Large intestine (tissue), 3 donors: ENCODE results near the gene GPC5. TPM values are rescaled to one million over a fixed set of nuclear protein-coding genes. Genes with fewer than 3 reads are reported as not detected.
A peak's percentile ranks its signal among the peaks of the same experiment; 100 is the strongest.

Experiments used
- DNase-seq, 2 donors: peaks; one replicate each; pipeline versions ENCODE4 v3.0.0 to v3.0.0-alpha.2; 2013
- H3K27ac ChIP-seq: one replicate; pipeline ENCODE4 v1.5.1; 2013; ENCODE audit warnings: low read length
- H3K27me3 ChIP-seq: 2 replicates; pipeline ENCODE4 v1.6.1; 2013; ENCODE audit warnings: low read length; ENCODE audit not compliant: control insufficient read depth, insufficient read depth
- H3K36me3 ChIP-seq: 2 replicates; pipeline ENCODE4 v1.6.1; 2013; ENCODE audit warnings: low read length; ENCODE audit not compliant: control insufficient read depth, insufficient read depth
- H3K4me1 ChIP-seq: one replicate; pipeline ENCODE4 v1.6.1; 2013; ENCODE audit warnings: low read length; ENCODE audit not compliant: control insufficient read depth, insufficient read depth
- H3K4me3 ChIP-seq: one replicate; pipeline ENCODE4 v1.5.1; 2013; ENCODE audit warnings: low read length
- H3K9me3 ChIP-seq: one replicate; pipeline ENCODE4 v1.6.1; 2013; ENCODE audit warnings: mild to moderate bottlenecking, low read depth, low read length, moderate library complexity; ENCODE audit not compliant: control insufficient read depth
- WGBS: methylation state at CpG from one replicate; pipeline ENCODE4 v1.1.5; 2013; ENCODE audit warnings: low lambda C conversion rate; ENCODE audit not compliant: insufficient coverage; 5-methylcytosine and 5-hydroxymethylcytosine counted together
- polyA plus RNA-seq: library from polyadenylated mRNA; unstranded; fragments of 120-200 nt; gene quantifications from one replicate; pipeline ENCODE4 v1.2.1, GENCODE V29; 2013

GPC5 gene
- polyA plus RNA-seq, 1 donor: 0.42 TPM

- no peaks in the 10 kb centered on the region for H3K4me1 ChIP-seq
- H3K9me3 ChIP-seq: no peaks in the 10 kb centered on the region
- H3K27ac ChIP-seq: no peak overlapping the region
- no peaks in the 10 kb centered on the region for H3K27me3 ChIP-seq
- WGBS: 100% methylated on average over 2 of the region's 3 CpGs
- no peak overlapping the region for H3K4me3 ChIP-seq
- no peak for DNase-seq
- no peaks in the 10 kb centered on the region for H3K36me3 ChIP-seq
These were observed 1014.1 kb downstream of the GPC5 start for GRCh38 chr13:92412481-92412880.

GRCh38 chr13:92412996-92413395, 1014.6 kb downstream of the GPC5 start:
- H3K9me3 ChIP-seq: no peaks in the 10 kb centered on the region
- WGBS: no CpG with 5 or more reads among the region's 1 CpG
- no peaks in the 10 kb centered on the region for H3K4me1 ChIP-seq
- H3K27me3 ChIP-seq: no peaks in the 10 kb centered on the region
- H3K4me3 ChIP-seq: no peak overlapping the region
- no peak for DNase-seq
- H3K27ac ChIP-seq: no peak overlapping the region
- H3K36me3 ChIP-seq: no peaks in the 10 kb centered on the region

GRCh38 chr13:92413452-92413851, 1015.0 kb downstream of the GPC5 start:
- Histone ChIP-seq H3K4me3 (no peak overlapping the region), H3K9me3 (no peaks in the 10 kb centered on the region), H3K27me3 (no peaks in the 10 kb centered on the region), H3K36me3 (no peaks in the 10 kb centered on the region), H3K4me1 (no peaks in the 10 kb centered on the region), H3K27ac (no peak overlapping the region)
- 42% methylated on average over 2 of the region's 3 CpGs for WGBS
- no peak for DNase-seq

GRCh38 chr13:92414851-92415250, 1016.4 kb downstream of the GPC5 start:
- WGBS: 100% methylated on average over 3 of the region's 4 CpGs
- H3K27ac ChIP-seq: no peak overlapping the region
- H3K4me3 ChIP-seq: no peak overlapping the region
- no peak for DNase-seq
- no peaks in the 10 kb centered on the region for H3K27me3 ChIP-seq
- no peaks in the 10 kb centered on the region for H3K9me3 ChIP-seq
- H3K4me1 ChIP-seq: peaks cover 6% of the 10 kb centered on the region
- no peaks in the 10 kb centered on the region for H3K36me3 ChIP-seq

GRCh38 chr13:92415781-92416180, 1017.4 kb downstream of the GPC5 start:
- Histone ChIP-seq H3K27ac (no peak overlapping the region), H3K9me3 (no peaks in the 10 kb centered on the region), H3K27me3 (no peaks in the 10 kb centered on the region)

GRCh38 chr13:92418818-92419412, 1020.5 kb downstream of the GPC5 start:
- peaks cover 6% of the 10 kb centered on the region for H3K4me1 ChIP-seq
- H3K9me3 ChIP-seq: no peaks in the 10 kb centered on the region
- no peak overlapping the region for H3K27ac ChIP-seq
- H3K27me3 ChIP-seq: no peaks in the 10 kb centered on the region
- no peaks in the 10 kb centered on the region for H3K36me3 ChIP-seq
- H3K4me3 ChIP-seq: no peak overlapping the region
- peak in 1 of 2 donors; percentile 23 for DNase-seq
- WGBS: 48% methylated on average over 2 of the region's 5 CpGs

More at GRCh38 chr13:92415781-92416180, 1017.4 kb downstream of the GPC5 start:
- DNase-seq: no peak
- Histone ChIP-seq H3K36me3 (no peaks in the 10 kb centered on the region), H3K4me3 (no peak overlapping the region), H3K4me1 (peaks cover 6% of the 10 kb centered on the region)

- Histone ChIP-seq H3K36me3 (no peaks in the 10 kb centered on the region), H3K4me1 (no peaks in the 10 kb centered on the region), H3K27me3 (no peaks in the 10 kb centered on the region), H3K4me3 (no peak overlapping the region), H3K27ac (no peak overlapping the region), H3K9me3 (no peaks in the 10 kb centered on the region)
- no peak for DNase-seq
- 100% methylated on average over 1 of the region's 2 CpGs for WGBS
These were observed 1030.8 kb downstream of the GPC5 start for GRCh38 chr13:92429231-92429630.

- Histone ChIP-seq H3K27me3 (no peaks in the 10 kb centered on the region), H3K9me3 (no peaks in the 10 kb centered on the region), H3K4me1 (no peaks in the 10 kb centered on the region), H3K36me3 (no peaks in the 10 kb centered on the region), H3K27ac (no peak overlapping the region), H3K4me3 (no peak overlapping the region)
- no peak for DNase-seq
- WGBS: 11% methylated on average over 1 of the region's 3 CpGs
These were observed 1035.0 kb downstream of the GPC5 start for GRCh38 chr13:92433386-92433785.

GRCh38 chr13:92433963-92434362, 1035.5 kb downstream of the GPC5 start:
- Histone ChIP-seq H3K4me1 (no peaks in the 10 kb centered on the region), H3K27me3 (no peaks in the 10 kb centered on the region), H3K4me3 (no peak overlapping the region), H3K9me3 (no peaks in the 10 kb centered on the region), H3K27ac (no peak overlapping the region), H3K36me3 (no peaks in the 10 kb centered on the region)
- WGBS: 100% methylated on average over 1 of the region's 1 CpG
- DNase-seq: peak in 1 of 2 donors; percentile 31

GRCh38 chr13:92436924-92437323, 1038.5 kb downstream of the GPC5 start:
- Histone ChIP-seq H3K4me3 (no peak overlapping the region), H3K27me3 (no peaks in the 10 kb centered on the region), H3K4me1 (no peaks in the 10 kb centered on the region), H3K27ac (no peak overlapping the region), H3K9me3 (no peaks in the 10 kb centered on the region), H3K36me3 (no peaks in the 10 kb centered on the region)
- WGBS: no CpG with 5 or more reads among the region's 2 CpGs
- DNase-seq: no peak

GRCh38 chr13:92444244-92444643, 1045.8 kb downstream of the GPC5 start:
- no peak for DNase-seq
- Histone ChIP-seq H3K4me3 (no peak overlapping the region), H3K36me3 (no peaks in the 10 kb centered on the region), H3K4me1 (no peaks in the 10 kb centered on the region), H3K27me3 (no peaks in the 10 kb centered on the region), H3K27ac (no peak overlapping the region), H3K9me3 (no peaks in the 10 kb centered on the region)
- WGBS: 100% methylated on average over 1 of the region's 1 CpG
